Endometrium (tissue), 2 donors: ENCODE data around the gene IL23R.

Experiments
- FAIRE-seq: peaks from 2 replicates; lab custom pipeline; 2012; peaks lifted over from hg19 to GRCh38; lab: Jason Lieb, UNC
- donor health status: control.
- donor health status: control.

Gene IL23R

DNA sequence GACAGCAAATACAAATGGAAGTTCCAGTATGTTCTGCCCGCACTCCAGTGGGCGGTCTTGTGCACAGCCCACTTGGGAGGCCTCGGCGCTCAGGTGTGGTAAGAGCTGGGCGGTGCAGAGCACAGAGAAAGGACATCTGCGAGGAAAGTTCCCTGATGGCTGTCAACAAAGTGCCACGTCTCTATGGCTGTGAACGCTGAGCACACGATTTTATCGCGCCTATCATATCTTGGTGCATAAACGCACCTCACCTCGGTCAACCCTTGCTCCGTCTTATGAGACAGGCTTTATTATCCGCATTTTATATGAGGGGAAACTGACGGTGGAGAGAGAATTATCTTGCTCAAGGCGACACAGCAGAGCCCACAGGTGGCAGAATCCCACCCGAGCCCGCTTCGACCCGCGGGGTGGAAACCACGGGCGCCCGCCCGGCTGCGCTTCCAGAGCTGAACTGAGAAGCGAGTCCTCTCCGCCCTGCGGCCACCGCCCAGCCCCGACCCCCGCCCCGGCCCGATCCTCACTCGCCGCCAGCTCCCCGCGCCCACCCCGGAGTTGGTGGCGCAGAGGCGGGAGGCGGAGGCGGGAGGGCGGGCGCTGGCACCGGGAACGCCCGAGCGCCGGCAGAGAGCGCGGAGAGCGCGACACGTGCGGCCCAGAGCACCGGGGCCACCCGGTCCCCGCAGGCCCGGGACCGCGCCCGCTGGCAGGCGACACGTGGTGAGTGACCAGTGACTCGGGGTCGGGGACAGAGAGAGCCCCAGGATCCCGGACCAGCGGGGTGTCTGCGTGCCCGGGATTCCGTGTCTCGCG is 141.2 kb downstream of the IL23R start, which contains the start of gene IL12RB2:
Gene IL12RB2, plus strand, starts transcription at position 623 of the 810 bp plus-strand sequence. CDS start 12,496 bp downstream, outside the sequence.
- no peak for FAIRE-seq

- FAIRE-seq = no peak
Observed at GRCh38 chr1:67308136-67308535, 141.9 kb downstream of the IL23R start.
